HG02938 (cell line): ENCODE data around the gene RAPGEF4.
"Not testable (repeated sequence)": the region's sequence is repeated elsewhere in the genome, so short reads cannot be mapped to it uniquely, and the experiment has no call there.

Experiments used
- ATAC-seq: cut with Tn5 transposase; IDR thresholded peaks from one replicate; pipeline ENCODE4 v1.9.1; 2021; ENCODE audit warnings: mild to moderate bottlenecking, moderate library complexity; ENCODE audit not compliant: unreplicated experiment

RAPGEF4 gene

DNA sequence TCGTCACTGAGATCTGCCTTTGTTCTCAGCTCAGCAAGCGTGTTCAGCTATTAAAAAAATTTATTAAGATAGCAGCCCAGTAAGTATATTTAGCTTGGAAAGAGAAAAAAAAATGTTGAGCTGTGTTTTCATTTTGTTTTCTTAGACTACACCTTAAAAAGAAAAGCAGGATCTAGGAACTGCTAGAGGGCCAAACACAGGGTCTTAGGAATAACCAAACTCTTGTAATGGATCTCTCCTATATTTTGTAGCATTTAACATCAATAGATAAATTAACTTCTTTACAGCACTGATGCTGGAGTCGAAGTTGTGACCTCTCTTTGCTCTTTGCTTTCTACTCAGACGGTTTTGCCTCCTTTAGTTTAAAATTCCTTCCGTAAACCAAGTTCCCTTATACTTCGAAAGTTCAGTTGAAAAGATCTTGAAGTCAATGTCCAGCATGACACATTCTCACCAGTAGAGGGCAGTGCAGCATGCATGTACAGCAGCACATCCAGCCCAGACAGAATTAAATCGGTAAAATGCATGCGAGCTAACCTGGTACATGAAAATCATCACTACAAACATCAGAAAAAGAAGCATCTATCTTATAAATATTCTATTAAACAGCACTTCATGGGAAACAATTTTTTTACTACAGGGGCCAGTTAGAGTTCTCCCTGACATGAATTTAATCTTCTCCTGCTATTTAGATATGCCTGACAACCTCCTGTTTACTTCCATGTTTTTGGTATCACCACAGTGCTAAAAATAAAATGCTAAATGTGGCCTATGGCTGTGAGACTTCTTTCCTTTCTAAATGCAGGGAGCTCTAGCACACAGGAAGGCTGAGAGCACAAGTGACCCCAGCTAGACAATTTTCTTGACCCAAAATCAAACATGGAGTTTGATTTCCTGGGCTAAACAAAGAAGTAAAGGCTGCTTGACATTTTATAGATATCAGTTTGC lies 291.8 kb downstream of the RAPGEF4 start:
- no peak for ATAC-seq

DNA sequence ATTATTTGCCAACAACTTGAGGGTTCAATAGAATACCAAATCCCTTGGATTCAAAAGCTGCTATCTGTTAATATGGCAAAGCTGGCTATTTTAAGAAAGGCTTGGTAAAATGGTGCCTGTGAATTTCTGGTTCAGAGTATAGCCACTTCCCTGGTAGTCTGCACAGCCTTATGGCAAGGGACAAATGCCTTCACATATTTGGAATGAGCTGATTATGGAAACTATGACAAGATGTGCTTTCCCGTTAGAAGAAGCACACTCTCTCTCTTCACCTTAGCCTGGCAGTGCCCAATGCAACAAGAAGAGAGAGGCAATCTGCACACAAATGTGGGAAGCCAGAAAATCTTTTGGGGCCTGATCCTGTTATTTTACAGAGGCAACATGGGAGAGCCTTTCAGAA lies 292.5 kb downstream of the RAPGEF4 start:
- no peak for ATAC-seq

GRCh38 chr2:173028671-173029070 lies 293.0 kb downstream of the RAPGEF4 start:
- no peak for ATAC-seq

GRCh38 chr2:173030561-173031490 lies 295.2 kb downstream of the RAPGEF4 start:
- no peak for ATAC-seq

DNA sequence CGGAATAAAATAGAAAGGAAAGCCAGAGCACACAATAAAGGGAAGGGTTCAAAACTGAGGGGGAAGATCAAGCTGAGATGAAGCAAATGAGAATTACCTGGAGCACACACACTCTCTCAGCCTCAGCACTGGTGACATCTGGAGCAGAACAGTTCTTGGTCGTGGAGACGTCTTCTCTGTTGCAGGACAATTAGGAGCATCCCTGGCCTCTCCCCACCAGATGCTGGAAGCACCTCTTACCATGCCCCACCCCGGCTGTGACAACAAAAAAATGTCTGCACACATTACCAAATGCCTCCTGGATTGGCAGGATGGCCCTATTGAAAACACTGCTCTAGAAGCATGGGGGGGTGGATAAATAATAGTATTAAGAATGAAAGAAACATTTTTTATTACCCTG lies 296.4 kb downstream of the RAPGEF4 start:
- no peak for ATAC-seq

GRCh38 chr2:173033084-173033483 lies 297.4 kb downstream of the RAPGEF4 start:
- ATAC-seq, result no peak

DNA sequence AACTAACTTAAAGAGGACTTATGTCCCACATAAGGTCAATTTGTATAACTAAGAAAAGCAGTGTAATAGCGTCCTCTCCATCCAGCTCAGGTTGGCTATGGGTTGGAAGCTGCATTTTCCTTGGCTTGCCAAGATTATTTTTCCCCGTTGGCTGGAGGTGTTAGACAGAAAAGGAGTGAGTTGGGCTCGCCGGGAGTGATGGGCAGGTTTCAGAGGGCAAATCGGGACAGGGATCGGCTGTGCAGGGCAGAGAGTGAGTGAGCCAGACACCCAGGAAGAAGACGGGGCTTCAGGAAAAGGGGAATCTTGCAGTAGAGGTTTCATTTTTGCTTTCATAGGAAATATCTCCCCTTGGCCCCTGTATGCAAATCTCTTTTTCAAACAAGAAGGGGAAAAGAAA lies 298.5 kb downstream of the RAPGEF4 start:
- ATAC-seq, result no peak

- no peak for ATAC-seq
These were observed 301.8 kb downstream of the RAPGEF4 start for GRCh38 chr2:173037245-173038120.

DNA sequence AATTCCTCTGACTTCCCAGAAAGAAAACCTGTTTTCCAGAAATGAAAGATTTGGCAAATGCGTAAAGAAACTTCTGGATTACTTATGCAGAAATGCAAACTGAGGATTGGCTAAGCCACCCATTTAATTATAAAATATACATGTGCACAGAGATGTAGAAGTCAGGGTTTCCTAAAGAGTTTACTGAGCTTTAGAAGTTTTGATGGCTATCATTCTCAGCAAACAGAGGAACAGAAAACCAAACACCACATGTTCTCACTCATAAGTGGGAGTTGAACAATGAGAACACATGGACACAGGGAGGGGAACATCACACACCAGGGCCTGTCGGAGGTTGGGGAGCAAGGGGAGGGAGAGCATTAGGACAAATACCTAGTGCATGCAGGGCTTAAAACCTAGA lies 302.6 kb downstream of the RAPGEF4 start:
- not testable (repeated sequence) for ATAC-seq

- no peak for ATAC-seq
These were observed 305.1 kb downstream of the RAPGEF4 start for GRCh38 chr2:173040729-173041128.

GRCh38 chr2:173043476-173043875 lies 307.8 kb downstream of the RAPGEF4 start:
- ATAC-seq, result no peak

DNA sequence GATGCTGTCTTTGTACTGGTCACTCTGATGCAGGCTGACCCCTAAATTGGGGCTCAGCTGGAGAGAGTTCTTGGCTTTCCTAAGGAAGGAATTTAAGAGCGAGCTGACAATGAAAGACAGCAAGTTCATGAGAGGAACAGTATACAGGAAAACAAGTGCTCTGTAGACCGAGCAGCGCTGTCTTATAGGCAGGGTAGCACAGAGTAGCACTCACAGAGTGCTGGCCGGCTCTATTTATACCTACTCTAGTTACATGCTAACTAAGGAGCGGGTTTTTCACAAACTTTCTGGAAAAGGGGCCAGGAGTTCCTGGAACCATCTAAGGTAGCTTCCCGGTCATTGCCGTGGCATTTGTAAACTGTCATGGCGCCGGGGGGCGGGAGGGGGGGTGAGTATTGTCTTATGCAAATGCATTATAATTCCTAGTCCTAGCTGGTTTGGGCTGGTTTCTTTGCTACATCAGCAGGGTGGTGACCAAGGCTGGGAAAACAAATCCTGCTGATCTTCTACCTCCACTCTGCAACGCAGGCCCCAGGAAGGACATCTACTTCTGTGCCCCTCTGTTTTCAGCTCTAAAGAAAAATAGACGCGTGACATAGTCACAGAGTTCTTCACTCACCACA lies 308.4 kb downstream of the RAPGEF4 start:
- no peak for ATAC-seq

- no peak for ATAC-seq
These were observed 309.0 kb downstream of the RAPGEF4 start for GRCh38 chr2:173044686-173045085.

- ATAC-seq, result no peak
These were observed 309.5 kb downstream of the RAPGEF4 start for GRCh38 chr2:173045181-173045580.

DNA sequence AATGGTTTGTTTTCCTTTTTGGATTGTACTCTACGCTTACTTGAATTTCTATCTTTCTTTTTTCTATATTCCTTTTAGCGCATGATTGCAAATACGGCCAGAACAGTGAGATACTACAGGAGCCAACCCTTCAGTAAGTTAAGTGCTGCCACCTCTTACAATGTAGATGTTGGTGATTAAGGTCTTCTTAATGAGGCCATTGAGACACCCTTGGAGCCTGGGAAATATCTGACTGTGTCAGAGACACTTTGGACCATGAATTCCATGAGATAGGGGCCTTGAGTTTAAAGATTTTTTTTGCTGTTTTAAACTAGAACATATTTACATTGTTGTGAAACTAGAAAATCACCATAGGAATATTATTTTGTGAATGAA lies 312.9 kb downstream of the RAPGEF4 start:
- no peak for ATAC-seq

DNA sequence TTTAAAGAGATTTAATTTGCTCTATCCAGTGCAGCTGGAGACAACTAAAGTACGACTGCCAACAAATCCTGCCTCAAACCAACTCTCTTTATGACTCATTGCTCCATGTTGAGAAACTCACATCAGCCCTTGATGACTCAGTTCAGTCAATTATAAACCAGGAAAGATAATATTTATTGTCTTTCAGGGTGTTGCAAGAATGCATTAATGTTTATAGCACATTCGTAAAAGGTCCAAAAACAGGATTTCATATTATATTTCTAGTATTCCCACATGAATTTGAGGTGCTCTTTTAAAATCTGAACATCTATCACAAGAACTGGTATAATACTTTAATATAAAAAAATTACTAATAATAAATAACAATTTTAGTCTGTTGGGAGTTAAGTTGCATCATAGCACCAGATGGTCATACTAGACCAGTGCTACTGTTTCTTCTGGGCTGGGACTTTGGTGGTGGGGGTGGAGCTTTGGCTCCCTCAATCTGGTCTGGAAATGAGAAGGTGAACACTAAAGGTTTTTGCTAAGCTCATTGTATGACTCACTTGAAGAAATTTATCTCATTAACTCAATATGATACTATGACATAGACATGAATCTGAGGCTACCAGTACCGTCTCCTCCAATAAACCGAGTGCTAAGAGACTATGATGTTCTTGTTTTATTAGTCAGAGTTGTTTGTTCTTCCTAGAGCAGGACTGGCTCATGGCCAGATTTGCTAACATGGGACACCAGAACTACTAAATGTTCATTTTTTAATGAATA lies 313.4 kb downstream of the RAPGEF4 start:
- peak; percentile 85 for ATAC-seq

DNA sequence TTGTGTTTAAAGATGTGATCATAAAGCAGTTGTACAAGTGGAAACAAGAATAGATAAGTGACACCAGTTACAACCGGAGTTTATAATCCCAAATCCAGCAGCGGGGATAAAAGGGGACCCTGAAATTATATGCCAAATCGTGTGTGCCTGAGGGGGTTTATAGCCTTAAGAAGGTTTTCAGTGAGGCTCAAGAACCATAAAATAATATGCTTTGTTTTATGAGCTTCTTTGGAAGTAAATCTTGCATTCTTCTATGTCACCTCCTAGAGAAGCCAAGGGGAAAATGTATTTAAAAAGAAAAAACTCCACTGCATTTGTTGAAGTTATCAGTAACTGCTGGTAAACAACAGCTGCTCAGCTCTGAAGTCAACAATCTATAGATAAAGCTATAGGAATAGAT lies 314.2 kb downstream of the RAPGEF4 start:
- no peak for ATAC-seq

- ATAC-seq, result no peak
These were observed 315.0 kb downstream of the RAPGEF4 start for GRCh38 chr2:173050684-173051083.

- no peak for ATAC-seq
These were observed 316.0 kb downstream of the RAPGEF4 start for GRCh38 chr2:173051463-173052215.
